Psoas muscle (tissue), 8 donors: ENCODE data around the gene PRDM10. TPM values are rescaled to one million over a fixed set of nuclear protein-coding genes. Genes with fewer than 3 reads are reported as not detected.
"Not testable (repeated sequence)": the region's sequence is repeated elsewhere in the genome, so short reads cannot be mapped to it uniquely, and the experiment has no call there.

Experiments used
- ATAC-seq, 4 donors: fragments of 200-7000 bp; cut with Tn5 transposase; one replicate each; pipeline ENCODE4 v1.9.1; 2020; ENCODE audit warnings: moderate library complexity in 3 of 4, mild to moderate bottlenecking in 2 of 4
- DNase-seq, 2 donors: peaks; one replicate each; pipeline ENCODE4 v3.0.0-alpha.2; 2020
- H3K27ac ChIP-seq: fragments of 200-600 bp; one replicate; pipeline ENCODE4 v1.8.0; 2022
- H3K27me3 ChIP-seq, 3 donors: fragments of 200-600 bp in 1 of 3; one replicate each; pipeline versions ENCODE4 v1.6.1 to v1.8.0; 2013 to 2022; ENCODE audit warnings: low read length in 2 of 3, mild to moderate bottlenecking in 2 of 3, moderate library complexity in 1 of 3; ENCODE audit not compliant: insufficient read depth in 3 of 3
- H3K36me3 ChIP-seq, 2 donors: fragments of 200-600 bp in 1 of 2; one replicate each; pipeline versions ENCODE4 v1.6.1 to v1.8.0; 2013 to 2022; ENCODE audit warnings: low read depth in 1 of 2, mild to moderate bottlenecking in 1 of 2, moderate library complexity in 1 of 2; ENCODE audit not compliant: insufficient read depth in 1 of 2
- H3K4me1 ChIP-seq: fragments of 200-600 bp; one replicate; pipeline ENCODE4 v1.8.0; 2022
- H3K4me3 ChIP-seq: fragments of 200-600 bp; one replicate; pipeline ENCODE4 v1.8.0; 2022; ENCODE audit warnings: mild to moderate bottlenecking
- H3K9me3 ChIP-seq: fragments of 200-600 bp; one replicate; pipeline ENCODE4 v1.8.0; 2022
- CTCF ChIP-seq: fragments of 200-600 bp; IDR thresholded peaks from one replicate; pipeline ENCODE4 v1.8.0; 2022; ENCODE audit warnings: antibody characterized with exemption
- WGBS, 3 donors: extraction: QIAGEN DNeasy Blood & Tissue Kit; methylation state at CpG; one replicate each; pipeline versions ENCODE4 v1.1.6 to v1.1.7; 2013; 5-methylcytosine and 5-hydroxymethylcytosine counted together
- intact Hi-C, 2 donors: fragments of 100-400 bp; cut with DNase I; formaldehyde crosslinking; loops; one replicate each; pipeline versions ENCODE4 v1.11.0 to v1.14.2; 2022
- polyA plus RNA-seq, 3 donors: library from polyadenylated mRNA; stranded (reverse); fragments of 200-250 nt; gene quantifications; one replicate each; pipeline ENCODE4 v1.2.3, GENCODE V29; 2013
- total RNA-seq, 4 donors: library from RNA; stranded (reverse); fragmentation: NEBNext Ultra II Directional in 2 of 4; extraction: Animal tissue kit (Norgen Biotek cat#: 25700) in 2 of 4; gene quantifications; one replicate each; pipeline versions ENCODE4 v1.2.1 to v1.2.4, GENCODE V29; 2021 to 2023
- donor health status: healthy with polysubstance abuse.
- donor health status: DM: no; HTN: no; CAD: no; lungs with moderate emphysema.
- donor health status: Bipolar disorder and iron deficiency.
- donor health status: healthy.
- donor health status: DM: yes; HTN: yes; CAD: no.
- donor health status: DM: no; HTN: no; CAD: no.
- donor health status: DM: no; HTN: no; CAD: no.
- donor health status: DM: yes; HTN: yes; CAD: no.

PRDM10 gene
- total and polyA plus RNA-seq, 7 donors, result 2.5 to 7.8 (median 4.2) TPM

GRCh38 chr11:130020323-130020722 lies 17.7 kb upstream of the PRDM10 start:
- H3K4me1 ChIP-seq, result no peaks in the 10 kb centered on the region
- ATAC-seq, result no peak
- intact Hi-C loops, result no loop called here
- 71 to 74% (median 72%) methylated on average over 4 of the region's 4 CpGs for WGBS, 3 donors
- H3K9me3 ChIP-seq, result no peaks in the 10 kb centered on the region
- H3K27me3 ChIP-seq, result peaks cover 0 to 2% (median 0%) of the 10 kb centered on the region in 3 donors
- no peak for TF ChIP-seq CTCF
- no peak for DNase-seq
- no peaks in the 10 kb centered on the region for H3K36me3 ChIP-seq
- H3K27ac ChIP-seq, result no peak overlapping the region
- H3K4me3 ChIP-seq, result no peak overlapping the region

- H3K4me1 ChIP-seq, ATAC-seq, H3K36me3 ChIP-seq, H3K9me3 ChIP-seq, H3K27me3 ChIP-seq, DNase-seq, H3K4me3 ChIP-seq, H3K27ac ChIP-seq: not testable (repeated sequence)
- 90 to 97% (median 96%) methylated on average over 3 of the region's 3 CpGs for WGBS, 3 donors
- intact Hi-C loops, result loop anchor here in 1 of 2 donors (2.0 kb wide), 1 partner anchor 79 kb away; no protein-coding TSS in a partner anchor
These were observed 13.2 kb upstream of the PRDM10 start for GRCh38 chr11:130015846-130016245.

GRCh38 chr11:130008326-130008725 lies 5.7 kb upstream of the PRDM10 start:
- H3K4me3 ChIP-seq, result no peak overlapping the region
- no peaks in the 10 kb centered on the region for H3K27me3 ChIP-seq
- no peak overlapping the region for H3K27ac ChIP-seq
- TF ChIP-seq CTCF, result no peak
- ATAC-seq (no peak), DNase-seq (no peak)
- H3K9me3 ChIP-seq, result no peaks in the 10 kb centered on the region
- H3K4me1 ChIP-seq, result peaks cover 4% of the 10 kb centered on the region
- H3K36me3 ChIP-seq, result no peaks in the 10 kb centered on the region
- intact Hi-C loops, result loop anchor here in 1 of 2 donors (5.0 kb wide), 1 partner anchor 59 kb away; the partner anchor contains the start of gene APLP2

GRCh38 chr11:130006929-130007328 lies 4.3 kb upstream of the PRDM10 start:
- Histone ChIP-seq H3K4me3 (no peak overlapping the region), H3K9me3 (no peaks in the 10 kb centered on the region), H3K27me3 (no peaks in the 10 kb centered on the region), H3K27ac (no peak overlapping the region), H3K4me1 (peaks cover 4% of the 10 kb centered on the region), H3K36me3 (no peaks in the 10 kb centered on the region)
- DNase-seq (no peak), ATAC-seq (no peak)
- intact Hi-C loops, result loop anchor here in 1 of 2 donors (5.0 kb wide), 1 partner anchor 60 kb away; the partner anchor contains the start of gene APLP2
- WGBS, 3 donors, result 90 to 94% (median 90%) methylated on average over 3 of the region's 3 CpGs
- no peak for TF ChIP-seq CTCF

- H3K27me3 ChIP-seq, result no peaks in the 10 kb centered on the region
- peaks cover 21% of the 10 kb centered on the region for H3K4me1 ChIP-seq
- no peak for ATAC-seq
- intact Hi-C loops, result loop anchor here (1.0 to 5.0 kb wide), 2 partner anchors 66 to 129 kb away; partner anchors contain the start of gene APLP2 (in 1 of the 2)
- peak overlapping the region; percentile 100 for H3K27ac ChIP-seq
- WGBS, 3 donors, result 3 to 4% (median 3%) methylated on average over 8 of the region's 8 CpGs
- H3K9me3 ChIP-seq, result no peaks in the 10 kb centered on the region
- no peaks in the 10 kb centered on the region for H3K36me3 ChIP-seq
- no peak for DNase-seq
- no peak for TF ChIP-seq CTCF
- peak overlapping the region; percentile 84 for H3K4me3 ChIP-seq
These were observed 1.0 kb upstream of the PRDM10 start for GRCh38 chr11:130003717-130004001.
